CD4-positive, alpha-beta memory T cell (primary cell): Measurements from ENCODE around the gene ASB1. TPM values are rescaled to one million over a fixed set of nuclear protein-coding genes. Genes with fewer than 3 reads are reported as not detected.

Experiments
- CTCF ChIA-PET: fragments of 350-600 bp; sonication (Branson Sonifier 250); formaldehyde crosslinking; loops from one replicate; lab custom pipeline; 2021; ENCODE audit warnings: inconsistent platforms; ENCODE audit not compliant: partially characterized antibody; lab: Charles Lee
- POLR2A ChIA-PET: fragments of 350-600 bp; sonication (Branson Sonifier 250); formaldehyde crosslinking; loops from one replicate; lab custom pipeline; 2021; ENCODE audit not compliant: partially characterized antibody; lab: Charles Lee
- DNase-seq, 5 donors: peaks; one replicate each; pipeline versions ENCODE4 v3.0.0 to v3.0.0-alpha.2; 2020 to 2022; ENCODE audit warnings: mixed read lengths in 1 of 5
- H3K27ac ChIP-seq: one replicate; pipeline ENCODE4 v1.7.0; 2013; ENCODE audit warnings: low read depth, low read length
- H3K27me3 ChIP-seq: 2 replicates; pipeline ENCODE4 v1.7.0; 2013; ENCODE audit warnings: mild to moderate bottlenecking, low read length, moderate library complexity; ENCODE audit not compliant: insufficient read depth
- H3K36me3 ChIP-seq: 2 replicates; pipeline ENCODE4 v1.7.0; 2013; ENCODE audit warnings: mild to moderate bottlenecking, low read length, moderate library complexity; ENCODE audit not compliant: insufficient read depth
- H3K4me1 ChIP-seq: 2 replicates; pipeline ENCODE4 v1.7.0; 2013; ENCODE audit warnings: mild to moderate bottlenecking, low read length, moderate library complexity; ENCODE audit not compliant: insufficient read depth
- H3K4me3 ChIP-seq, 2 donors: one replicate each; pipeline ENCODE4 v1.7.0; 2013; ENCODE audit warnings: low read length in 2 of 2, mild to moderate bottlenecking in 1 of 2
- H3K9me3 ChIP-seq, 2 donors: one replicate each; pipeline ENCODE4 v1.7.0; 2013; ENCODE audit warnings: low read length in 2 of 2, control low read depth in 1 of 2; ENCODE audit not compliant: control insufficient read depth in 1 of 2
- H3K27ac Mint-ChIP-seq, 7 donors: one replicate each; pipeline ENCODE4 v1.8.0; 2020 to 2021; ENCODE audit warnings: mixed read lengths in 7 of 7, mild to moderate bottlenecking in 6 of 7, inconsistent platforms in 3 of 7, moderate library complexity in 3 of 7
- H3K27me3 Mint-ChIP-seq, 2 donors: one replicate each; pipeline ENCODE4 v1.8.0; 2020 to 2021; ENCODE audit warnings: mixed read lengths in 2 of 2
- H3K36me3 Mint-ChIP-seq, 2 donors: one replicate each; pipeline ENCODE4 v1.8.0; 2020 to 2021; ENCODE audit warnings: mixed read lengths in 2 of 2, inconsistent platforms in 1 of 2, mild to moderate bottlenecking in 1 of 2
- H3K4me1 Mint-ChIP-seq, 4 donors: one replicate each; pipeline ENCODE4 v1.8.0; 2020 to 2021; ENCODE audit warnings: mixed read lengths in 4 of 4, mild to moderate bottlenecking in 1 of 4
- H3K4me3 Mint-ChIP-seq, 8 donors: one replicate each; pipeline ENCODE4 v1.8.0; 2020 to 2021; ENCODE audit warnings: mixed read lengths in 8 of 8, mild to moderate bottlenecking in 7 of 8, moderate library complexity in 6 of 8, inconsistent platforms in 3 of 8
- H3K9me3 Mint-ChIP-seq, 8 donors: one replicate each; pipeline ENCODE4 v1.8.0; 2020 to 2021; ENCODE audit warnings: mixed read lengths in 8 of 8, mild to moderate bottlenecking in 5 of 8, inconsistent platforms in 3 of 8, moderate library complexity in 1 of 8
- intact Hi-C: fragments of 100-400 bp; cut with micrococcal nuclease; formaldehyde crosslinking; loops from one replicate; pipeline ENCODE4 v1.15.1; 2023
- polyA plus RNA-seq, 2 donors: library from polyadenylated mRNA; unstranded; fragments of 300-500 nt; fragmentation: Illumina TruSeq; gene quantifications; one replicate each; pipeline ENCODE4 v1.2.3, GENCODE V29; 2021
- total RNA-seq, 2 experiments: library from RNA; stranded (reverse); gene quantifications; one replicate each; pipeline ENCODE4 v1.2.3, GENCODE V29; 2021

The ASB1 gene
- total and polyA plus RNA-seq, 4 experiments from 2014 or later = 19.5 to 48.4 (median 34.5) TPM

GRCh38 chr2:238501311-238501710 is 74.6 kb downstream of the ASB1 start:
- ChIA-PET CTCF (no interaction called here), POLR2A (no interaction called here)
- H3K36me3 ChIP-seq = no peaks in the 10 kb centered on the region
- no peaks in the 10 kb centered on the region for H3K27me3 ChIP-seq
- no peaks in the 10 kb centered on the region for H3K27me3 Mint-ChIP-seq
- H3K4me3 ChIP-seq = no peak overlapping the region
- no peaks in the 10 kb centered on the region for H3K9me3 ChIP-seq
- peaks cover 0 to 1% (median 0%) of the 10 kb centered on the region in 8 donors for H3K9me3 Mint-ChIP-seq
- intact Hi-C loops = no loop called here
- no peaks in the 10 kb centered on the region for H3K36me3 Mint-ChIP-seq
- no peak overlapping the region for H3K27ac ChIP-seq
- DNase-seq = no peak
- no peak overlapping the region for H3K4me3 Mint-ChIP-seq
- H3K4me1 Mint-ChIP-seq = no peaks in the 10 kb centered on the region
- no peaks in the 10 kb centered on the region for H3K4me1 ChIP-seq
- H3K27ac Mint-ChIP-seq = no peak overlapping the region

Other genes starting within 250 kb of the ASB1 start
- 10 to 100 TPM; 78.2 to 87.8 TPM for gene ILKAP, start 223.2 kb upstream of the ASB1 start, total RNA-seq
- 10 to 100 TPM; 44.4 to 48.3 TPM for gene ILKAP, start 223.2 kb upstream of the ASB1 start, polyA plus RNA-seq
- gene HES6, start 186.9 kb upstream of the ASB1 start, total RNA-seq = 1 to 10 TPM in 1 of 2 experiments, under 1 TPM in 1; 0.67 to 2.1 TPM
- gene HES6, start 186.9 kb upstream of the ASB1 start, polyA plus RNA-seq = 1 to 10 TPM in 1 of 2 donors, under 1 TPM in 1; 0.99 to 4.9 TPM
- gene PER2, start 138.3 kb upstream of the ASB1 start, total RNA-seq = 10 to 100 TPM; 11.5 to 13.4 TPM
- gene PER2, start 138.3 kb upstream of the ASB1 start, polyA plus RNA-seq = 1 to 10 TPM in 1 of 2 donors, under 1 TPM in 1; 0.42 to 5.3 TPM
- gene TRAF3IP1, start 106.4 kb upstream of the ASB1 start, total RNA-seq = 10 to 100 TPM in 1 of 2 experiments, 1 to 10 TPM in 1; 6.8 to 11.0 TPM
- 1 to 10 TPM; 3.0 to 6.6 TPM for gene TRAF3IP1, start 106.4 kb upstream of the ASB1 start, polyA plus RNA-seq